HFFc6 (cell line): ENCODE measurements around the gene SUPT4H1. TPM values are rescaled to one million over a fixed set of nuclear protein-coding genes. Genes with fewer than 3 reads are reported as not detected.

Source experiments
- DNase-seq: peaks from one replicate; pipeline ENCODE4 v3.0.0-alpha.2; 2018
- H3K27ac Mint-ChIP-seq: 2 replicates; pipeline ENCODE4 v1.8.0; 2020; ENCODE audit warnings: mild to moderate bottlenecking, mixed read lengths
- H3K27me3 Mint-ChIP-seq: 2 replicates; pipeline ENCODE4 v1.8.0; 2021; ENCODE audit warnings: mild to moderate bottlenecking, moderate library complexity, mixed read lengths; ENCODE audit not compliant: insufficient read depth
- H3K36me3 Mint-ChIP-seq: 2 replicates; pipeline ENCODE4 v1.8.0; 2021; ENCODE audit warnings: low read depth, mixed read lengths
- H3K4me1 Mint-ChIP-seq: 2 replicates; pipeline ENCODE4 v1.8.0; 2020; ENCODE audit warnings: low read depth, mixed read lengths
- H3K4me3 Mint-ChIP-seq: 2 replicates; pipeline ENCODE4 v1.8.0; 2020; ENCODE audit warnings: mild to moderate bottlenecking, moderate library complexity, mixed read lengths
- H3K9me3 Mint-ChIP-seq: 2 replicates; pipeline ENCODE4 v1.8.0; 2020; ENCODE audit warnings: mild to moderate bottlenecking, mixed read lengths
- total RNA-seq, 6 experiments: library from RNA; stranded (reverse); fragmentation: NEBNext Ultra II Directional; extraction: Animal tissue kit (Norgen Biotek cat#: 25700); gene quantifications; 2 replicates in 1 of 6; 3 replicates in 5 of 6; pipeline ENCODE4 v1.2.3, GENCODE V29; 2021
- TF ChIP-seq, protein P1 (sequence below): fragments of 200-600 bp; sonication (generic); IDR thresholded peaks from 2 replicates; pipeline ENCODE4 v1.5.0; 2021; ENCODE audit warnings: antibody characterized with exemption, mild to moderate bottlenecking

The SUPT4H1 gene
- total RNA-seq, 6 experiments from 2014 or later = 95.6 to 110 (median 105) TPM

DNA sequence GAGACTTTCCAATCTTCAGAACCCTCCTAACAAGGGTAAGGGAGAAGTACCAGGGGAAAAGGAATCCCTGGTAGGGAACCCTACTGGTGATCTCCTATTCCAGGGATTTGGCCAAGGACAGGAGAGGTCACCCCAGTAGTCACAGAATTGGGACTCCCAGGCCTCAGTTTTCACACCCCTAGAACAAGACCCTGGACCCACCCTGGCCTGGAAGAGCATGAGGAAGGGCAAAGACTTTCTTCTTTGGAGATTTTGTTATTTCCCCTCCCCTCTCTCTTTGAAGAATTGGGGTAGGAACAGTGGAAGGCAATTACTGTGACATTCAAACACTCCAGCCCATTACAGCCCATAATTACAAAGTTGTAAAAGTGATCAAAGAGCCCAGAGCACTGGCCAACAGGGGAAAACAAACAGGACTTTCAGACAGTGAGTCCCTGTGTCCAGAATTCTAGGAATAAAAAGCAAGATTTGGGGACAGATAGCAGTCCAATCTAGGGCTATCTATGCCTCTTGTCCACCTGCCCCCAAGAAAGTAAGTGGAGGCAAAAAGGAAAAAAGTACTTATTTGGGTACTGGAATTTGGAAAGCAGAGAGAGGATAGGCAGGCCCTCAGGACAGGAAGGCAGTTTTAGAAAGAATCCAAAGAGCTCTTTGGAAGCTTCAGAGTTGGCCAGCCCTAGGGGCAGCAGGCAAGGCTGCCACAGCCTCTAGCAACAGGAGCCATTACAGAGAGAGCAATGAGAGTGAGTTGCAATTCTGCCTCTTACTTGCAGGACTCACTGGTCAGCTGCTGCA, 13.4 kb upstream of the SUPT4H1 start:
- H3K9me3 Mint-ChIP-seq = no peaks in the 10 kb centered on the region
- TF ChIP-seq, protein P1, sequence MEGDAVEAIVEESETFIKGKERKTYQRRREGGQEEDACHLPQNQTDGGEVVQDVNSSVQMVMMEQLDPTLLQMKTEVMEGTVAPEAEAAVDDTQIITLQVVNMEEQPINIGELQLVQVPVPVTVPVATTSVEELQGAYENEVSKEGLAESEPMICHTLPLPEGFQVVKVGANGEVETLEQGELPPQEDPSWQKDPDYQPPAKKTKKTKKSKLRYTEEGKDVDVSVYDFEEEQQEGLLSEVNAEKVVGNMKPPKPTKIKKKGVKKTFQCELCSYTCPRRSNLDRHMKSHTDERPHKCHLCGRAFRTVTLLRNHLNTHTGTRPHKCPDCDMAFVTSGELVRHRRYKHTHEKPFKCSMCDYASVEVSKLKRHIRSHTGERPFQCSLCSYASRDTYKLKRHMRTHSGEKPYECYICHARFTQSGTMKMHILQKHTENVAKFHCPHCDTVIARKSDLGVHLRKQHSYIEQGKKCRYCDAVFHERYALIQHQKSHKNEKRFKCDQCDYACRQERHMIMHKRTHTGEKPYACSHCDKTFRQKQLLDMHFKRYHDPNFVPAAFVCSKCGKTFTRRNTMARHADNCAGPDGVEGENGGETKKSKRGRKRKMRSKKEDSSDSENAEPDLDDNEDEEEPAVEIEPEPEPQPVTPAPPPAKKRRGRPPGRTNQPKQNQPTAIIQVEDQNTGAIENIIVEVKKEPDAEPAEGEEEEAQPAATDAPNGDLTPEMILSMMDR = no peak
- no peak overlapping the region for H3K4me3 Mint-ChIP-seq
- H3K27me3 Mint-ChIP-seq = peaks cover 59% of the 10 kb centered on the region
- no peak for DNase-seq
- no peaks in the 10 kb centered on the region for H3K36me3 Mint-ChIP-seq
- H3K4me1 Mint-ChIP-seq = no peaks in the 10 kb centered on the region
- H3K27ac Mint-ChIP-seq = no peak overlapping the region

DNA sequence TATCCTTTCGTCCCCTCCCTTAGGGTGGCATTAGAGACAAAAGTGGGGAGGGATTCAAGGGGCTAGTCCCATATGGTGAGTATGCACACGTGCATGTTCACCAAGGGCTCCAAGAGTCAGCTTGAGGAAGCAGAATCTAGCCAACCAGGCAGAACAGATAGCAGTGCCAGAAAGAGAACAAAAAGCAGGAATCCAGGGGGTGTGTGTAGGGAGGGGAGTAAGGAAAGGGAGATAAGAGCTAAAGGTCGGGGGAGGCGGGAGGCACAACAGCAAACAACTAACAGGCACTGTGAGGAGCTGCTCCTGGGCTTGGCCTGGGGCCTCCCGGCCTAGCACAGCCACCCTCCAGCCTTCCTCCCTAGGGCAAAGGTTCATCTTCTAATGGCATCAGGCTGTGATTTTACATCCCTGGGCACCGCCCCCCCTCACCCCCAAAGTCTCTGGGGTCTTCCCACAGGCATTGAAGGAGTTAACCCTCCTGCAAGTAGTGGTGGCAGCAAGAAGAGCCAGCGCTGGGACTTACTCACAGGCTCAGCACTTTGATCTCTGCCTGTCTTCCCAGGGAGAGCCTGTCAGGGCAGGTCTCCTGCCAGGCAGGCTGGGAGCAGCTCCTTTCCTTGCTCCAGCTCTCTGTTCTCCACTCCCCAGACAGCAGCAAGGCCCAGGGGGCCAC, 12.4 kb upstream of the SUPT4H1 start:
- TF ChIP-seq, protein P1 = no peak
- peaks cover 59% of the 10 kb centered on the region for H3K27me3 Mint-ChIP-seq
- H3K4me1 Mint-ChIP-seq = no peaks in the 10 kb centered on the region
- no peaks in the 10 kb centered on the region for H3K9me3 Mint-ChIP-seq
- H3K36me3 Mint-ChIP-seq = no peaks in the 10 kb centered on the region
- no peak overlapping the region for H3K27ac Mint-ChIP-seq
- DNase-seq = no peak
- no peak overlapping the region for H3K4me3 Mint-ChIP-seq

DNA sequence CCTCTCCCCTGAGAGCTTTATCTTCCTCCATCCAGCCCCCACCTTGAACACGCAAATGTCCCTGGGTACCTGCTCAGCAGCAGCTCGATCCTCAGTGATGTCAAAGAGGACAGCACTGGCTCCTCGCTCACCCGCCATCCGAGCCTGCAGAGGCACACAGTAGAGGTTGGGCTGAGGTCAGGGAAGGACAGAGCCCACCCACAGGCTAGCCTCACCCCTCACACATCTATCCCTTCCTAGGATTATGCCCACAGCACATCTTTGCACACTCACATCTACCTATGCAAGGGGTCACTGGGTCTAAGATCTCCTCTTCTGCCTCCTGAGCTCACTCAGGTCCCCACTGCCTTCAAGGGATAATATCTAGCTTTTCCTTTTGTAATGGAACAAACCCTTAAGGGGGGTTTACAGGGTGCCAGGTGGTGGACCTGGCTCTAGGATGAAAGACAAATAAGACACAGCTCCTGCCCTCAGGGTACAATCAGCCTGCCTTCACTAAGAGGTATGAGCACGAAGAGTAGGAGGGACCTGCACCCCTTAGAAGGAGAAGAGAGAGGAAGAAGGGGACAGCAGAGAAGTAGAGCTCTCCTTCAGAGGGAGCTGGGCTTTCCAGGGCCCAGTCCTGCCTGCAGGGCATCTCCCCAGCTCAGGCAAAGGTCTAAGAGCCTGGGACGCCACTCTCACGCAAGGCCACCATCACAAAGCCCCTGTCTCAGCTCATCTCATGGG, 11.6 kb upstream of the SUPT4H1 start:
- TF ChIP-seq, protein P1 = no peak
- H3K27ac Mint-ChIP-seq = no peak overlapping the region
- H3K27me3 Mint-ChIP-seq = peaks cover 54% of the 10 kb centered on the region
- H3K36me3 Mint-ChIP-seq = no peaks in the 10 kb centered on the region
- H3K9me3 Mint-ChIP-seq = no peaks in the 10 kb centered on the region
- DNase-seq = no peak
- no peaks in the 10 kb centered on the region for H3K4me1 Mint-ChIP-seq
- no peak overlapping the region for H3K4me3 Mint-ChIP-seq

DNA sequence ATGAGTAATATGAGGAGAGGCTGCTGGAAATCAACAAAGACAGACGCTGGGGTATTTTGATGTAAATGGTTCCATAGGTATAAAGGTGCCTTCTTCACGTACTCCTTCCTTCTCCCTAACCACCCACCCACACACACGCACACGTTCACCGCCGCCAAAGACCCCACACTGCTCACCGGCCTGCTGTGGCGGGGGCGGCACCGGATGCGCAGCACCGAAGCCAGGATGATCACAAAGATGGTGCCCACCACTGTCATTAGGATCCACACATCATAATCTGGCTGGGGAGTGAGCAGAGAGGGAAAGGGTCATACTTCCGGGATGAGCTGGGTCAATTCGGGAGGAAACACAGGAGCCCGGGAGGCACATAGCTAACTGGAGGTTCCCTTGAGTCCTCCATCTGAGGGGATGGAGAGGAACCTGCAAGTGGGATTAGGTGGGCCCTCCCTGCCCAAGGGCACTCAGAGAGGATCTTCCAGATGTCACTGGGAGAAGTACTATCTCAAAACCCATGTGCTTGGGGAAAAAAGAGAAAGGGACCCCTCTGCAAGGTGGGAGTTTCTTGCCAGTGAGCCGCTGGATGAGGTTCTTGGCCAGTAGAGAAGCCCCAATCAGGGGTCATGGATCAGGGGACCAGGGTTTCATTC, 10.5 kb upstream of the SUPT4H1 start:
- TF ChIP-seq, protein P1 = no peak
- DNase-seq = no peak
- no peaks in the 10 kb centered on the region for H3K36me3 Mint-ChIP-seq
- H3K9me3 Mint-ChIP-seq = no peaks in the 10 kb centered on the region
- peaks cover 47% of the 10 kb centered on the region for H3K27me3 Mint-ChIP-seq
- H3K27ac Mint-ChIP-seq = no peak overlapping the region
- no peaks in the 10 kb centered on the region for H3K4me1 Mint-ChIP-seq
- H3K4me3 Mint-ChIP-seq = no peak overlapping the region

DNA sequence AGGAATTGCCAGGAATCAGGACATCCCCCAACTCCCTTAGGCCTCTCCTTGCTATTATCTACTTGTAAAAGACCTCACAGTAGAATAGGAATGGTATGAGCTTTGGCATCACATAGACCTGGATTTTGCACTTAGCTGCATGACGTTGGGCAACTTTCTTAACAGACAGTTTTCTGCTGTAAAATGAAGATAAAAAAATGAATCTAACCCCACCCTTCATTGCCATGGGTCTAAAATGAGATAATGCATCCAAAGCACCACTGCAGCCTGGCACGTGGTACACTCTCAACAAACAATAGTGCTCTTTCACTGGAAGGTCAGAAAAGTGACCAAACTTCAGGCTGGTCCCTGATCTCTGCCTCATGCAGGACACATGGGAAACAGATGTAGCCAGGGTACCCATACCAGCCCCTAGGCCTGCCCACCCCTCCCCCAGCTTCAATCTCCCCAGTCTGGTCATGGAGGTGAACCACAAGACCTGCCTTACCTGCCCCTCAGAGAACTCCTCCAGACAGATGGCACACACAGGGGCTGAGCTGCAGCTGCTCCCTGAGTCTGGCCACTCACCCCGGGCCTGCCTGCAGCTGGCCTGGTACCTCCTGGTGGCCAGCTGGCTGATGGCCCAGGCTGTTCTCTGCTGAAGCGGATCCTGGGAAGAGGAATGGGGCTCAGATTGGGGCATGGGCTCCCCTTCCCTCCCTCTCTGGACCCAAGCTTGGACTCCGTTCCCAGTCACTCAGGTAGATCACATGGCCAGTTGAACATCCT, 8.5 kb upstream of the SUPT4H1 start:
- no peaks in the 10 kb centered on the region for H3K4me1 Mint-ChIP-seq
- TF ChIP-seq, protein P1 = no peak
- no peak overlapping the region for H3K4me3 Mint-ChIP-seq
- H3K27me3 Mint-ChIP-seq = peaks cover 38% of the 10 kb centered on the region
- no peak overlapping the region for H3K27ac Mint-ChIP-seq
- DNase-seq = no peak
- H3K36me3 Mint-ChIP-seq = no peaks in the 10 kb centered on the region
- no peaks in the 10 kb centered on the region for H3K9me3 Mint-ChIP-seq
